A549 treated with DMSO at 1 μM for 4 hours (cell line): ENCODE measurements around the gene CDC42BPA. TPM values are rescaled to one million over a fixed set of nuclear protein-coding genes. Genes with fewer than 3 reads are reported as not detected.

Experiments
- total RNA-seq: library from RNA; stranded (reverse); fragments of 200-300 nt; extraction: Qiagen RNA extraction; gene quantifications from 5 replicates; pipeline ENCODE4 v1.2.3, GENCODE V29; 2022; ENCODE audit warnings: low read depth

CDC42BPA gene
- 9.3 to 11.8 TPM (median 11.5 TPM) in 5 replicates for total RNA-seq

DNA sequence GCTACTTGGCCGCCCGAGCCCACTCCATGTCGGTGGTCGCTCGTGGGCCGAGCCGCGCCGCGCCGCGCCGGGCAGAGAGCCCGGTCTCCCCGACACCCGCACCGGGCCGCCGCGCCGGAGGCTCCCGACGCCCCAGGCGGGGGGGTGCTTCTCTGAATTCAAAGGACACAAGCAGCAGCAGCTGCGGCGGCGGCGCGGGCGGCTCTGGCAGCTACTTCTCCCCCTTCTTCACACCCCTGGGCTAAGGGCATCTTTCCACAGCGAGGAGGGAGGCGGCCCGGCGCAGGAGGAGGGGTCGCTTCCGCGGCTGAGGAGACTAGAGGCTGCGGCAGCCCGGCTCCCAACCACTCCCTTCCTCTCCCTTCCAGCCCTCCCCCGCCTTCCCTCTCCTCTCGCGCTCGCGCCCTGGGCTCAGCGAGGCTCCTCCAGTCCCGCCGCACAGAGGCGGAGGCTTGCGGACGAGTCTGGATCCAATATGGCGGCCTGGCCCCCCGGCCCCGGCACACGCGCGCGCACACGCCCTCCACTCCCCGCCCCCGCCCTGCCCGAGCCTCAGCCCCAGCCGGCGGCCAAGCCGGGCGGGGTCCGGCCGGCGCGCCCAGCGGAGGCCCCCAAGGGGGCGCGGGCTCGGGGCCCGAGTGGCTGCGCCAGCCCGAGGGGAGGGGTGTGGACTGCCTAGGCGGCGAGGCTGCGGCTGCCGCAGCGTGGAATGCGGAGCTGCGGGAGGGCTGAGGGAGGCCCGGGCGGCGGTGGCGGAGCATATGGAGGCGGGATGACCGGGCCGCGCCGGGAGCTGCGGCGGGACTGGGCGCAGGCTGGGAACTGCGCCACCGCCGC lies at the start of gene CDC42BPA:
Gene CDC42BPA, minus strand, starts transcription at position 477 of the 837 bp plus-strand sequence. CDS start 1,310 bp downstream, outside the sequence.

GRCh38 chr1:226940029-226940805 lies 378.1 kb downstream of the CDC42BPA start, which contains the start of gene COQ8A:
COQ8A (plus strand) TSS chr1:226940294; CDS start chr1:226961386, 21,092 bp downstream.

Other genes with a start within 250 kb of the CDC42BPA start
- 1.5 to 2.6 TPM (median 2.3 TPM) in 5 replicates for gene ZNF678, start 245.1 kb upstream of the CDC42BPA start, total RNA-seq